GM18519 (cell line): ENCODE data around the gene GCK.
"Not testable (repeated sequence)": the region's sequence is repeated elsewhere in the genome, so short reads cannot be mapped to it uniquely, and the experiment has no call there.

Experiments
- ATAC-seq: cut with Tn5 transposase; IDR thresholded peaks from one replicate; pipeline ENCODE4 v1.9.1; 2021; ENCODE audit warnings: mild to moderate bottlenecking, moderate library complexity; ENCODE audit not compliant: unreplicated experiment, low FRiP score

The GCK gene

DNA sequence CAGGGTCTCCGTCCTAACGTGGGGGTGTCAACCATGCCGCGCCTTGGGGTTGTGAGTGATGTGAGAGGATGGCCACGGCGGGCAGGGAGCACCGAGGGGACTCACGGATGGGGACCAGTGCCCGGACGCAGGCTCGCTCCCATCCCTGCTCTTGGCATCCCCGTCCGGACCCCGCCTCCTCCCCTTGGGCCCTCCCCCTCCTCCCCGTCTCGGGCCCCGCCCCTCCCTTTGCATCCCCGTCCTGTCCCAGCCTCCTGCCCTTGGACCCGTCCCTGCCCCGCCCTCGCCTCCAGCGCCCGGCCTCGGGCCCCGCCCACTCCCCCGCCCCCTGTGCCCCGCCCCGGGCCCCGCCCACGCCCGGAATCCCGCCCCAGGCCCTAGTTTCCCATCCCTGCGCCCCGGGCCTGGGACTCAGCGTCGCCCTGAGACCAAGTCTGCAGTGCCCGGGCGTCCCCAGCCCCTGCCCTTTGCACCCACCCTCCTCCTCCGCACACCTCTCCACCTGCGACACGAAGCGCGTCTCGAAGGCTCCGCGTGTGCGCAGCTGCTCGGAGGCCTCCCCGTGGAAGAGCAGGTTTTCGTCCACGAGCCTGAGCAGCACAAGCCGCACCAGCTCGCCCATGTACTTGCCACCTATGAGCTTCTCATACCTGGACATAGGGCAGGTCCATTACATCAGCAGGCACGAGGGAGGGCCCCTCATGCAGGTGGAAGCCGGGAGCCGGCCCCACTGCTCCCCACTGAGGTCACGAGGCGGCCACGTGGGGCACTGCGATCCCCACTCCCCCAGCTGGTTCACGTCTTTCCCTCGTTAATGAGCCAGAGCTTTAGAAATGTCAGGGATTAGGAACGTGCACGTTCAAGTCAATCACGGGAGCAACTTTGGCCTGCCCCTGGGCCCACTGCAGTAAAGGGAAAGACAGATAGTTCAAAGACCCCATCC lies 43.0 kb downstream of the GCK start:
- ATAC-seq, result no peak

DNA sequence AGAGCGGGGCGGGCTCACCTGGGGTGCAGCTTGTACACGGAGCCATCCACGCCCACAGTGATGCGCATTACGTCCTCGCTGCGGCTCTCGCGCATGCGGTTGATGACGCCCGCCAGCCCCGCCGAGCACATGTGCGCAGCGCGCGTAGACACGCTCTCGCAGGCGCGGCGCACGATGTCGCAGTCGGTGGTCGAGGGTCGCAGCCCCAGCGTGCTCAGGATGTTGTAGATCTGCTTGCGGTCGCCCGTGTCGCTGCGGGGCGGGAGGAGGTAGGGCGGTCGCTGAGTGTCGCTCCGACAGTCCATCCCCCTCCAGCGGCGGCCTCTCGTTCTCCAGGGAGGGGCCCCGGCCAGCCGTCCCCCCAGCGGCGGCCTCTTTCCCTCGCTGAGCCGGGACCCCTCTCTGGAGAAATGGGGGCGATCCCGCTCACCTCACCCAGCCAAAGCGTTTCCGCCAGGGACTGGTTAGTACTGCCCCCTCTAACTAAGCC lies 43.7 kb downstream of the GCK start:
- ATAC-seq, result no peak

DNA sequence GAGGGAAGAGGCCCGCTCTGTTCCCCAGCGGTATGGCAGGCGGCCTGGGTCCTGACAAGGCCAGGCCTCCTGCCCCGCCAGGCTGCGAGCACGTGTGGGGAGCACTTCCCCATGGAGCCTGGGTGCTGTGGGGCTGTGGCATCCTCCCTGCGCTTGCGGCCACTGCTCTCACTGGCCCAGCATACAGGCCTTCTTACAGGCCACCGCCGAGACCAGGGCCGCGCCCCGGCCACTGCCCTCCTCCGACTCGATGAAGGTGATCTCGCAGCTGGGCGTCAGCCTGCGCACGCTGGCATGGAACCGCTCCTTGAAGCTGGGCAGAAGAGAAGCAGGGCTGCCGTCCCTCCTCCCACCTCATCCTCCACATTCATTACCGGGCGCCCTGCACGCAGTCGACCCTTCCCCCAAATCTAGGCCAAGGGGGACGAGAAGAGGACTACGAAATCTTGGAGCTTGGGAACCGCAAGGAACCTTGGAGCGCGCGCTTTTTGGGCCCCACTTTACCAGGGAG lies 44.2 kb downstream of the GCK start:
- ATAC-seq, result no peak

DNA sequence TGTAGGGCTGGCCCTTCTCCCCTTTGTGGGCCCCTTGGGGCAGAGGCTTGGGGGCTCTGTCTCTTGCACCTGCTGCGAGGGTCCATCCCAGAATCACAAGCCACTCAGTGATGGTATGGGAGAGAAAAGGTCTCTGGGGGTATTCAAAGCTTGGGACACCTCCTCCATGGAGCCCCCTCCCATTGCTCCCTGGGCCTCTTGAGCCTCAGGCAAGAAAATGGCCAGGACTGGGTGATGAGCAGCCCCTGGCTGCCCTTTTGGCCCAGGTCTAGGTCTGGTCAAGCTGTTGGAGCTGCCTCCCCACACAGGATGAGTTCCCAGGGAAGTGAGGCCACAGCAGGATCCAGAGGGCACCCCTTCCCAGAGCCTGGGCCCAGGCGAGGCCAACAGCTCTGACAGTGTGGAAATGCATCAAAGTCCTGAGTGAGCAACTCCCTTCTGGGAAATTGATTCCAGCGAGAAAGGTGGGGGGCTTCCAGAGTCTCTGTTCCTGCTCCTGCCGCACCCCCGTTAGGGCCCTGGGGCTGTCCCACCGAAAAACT lies 44.7 kb downstream of the GCK start:
- no peak for ATAC-seq

DNA sequence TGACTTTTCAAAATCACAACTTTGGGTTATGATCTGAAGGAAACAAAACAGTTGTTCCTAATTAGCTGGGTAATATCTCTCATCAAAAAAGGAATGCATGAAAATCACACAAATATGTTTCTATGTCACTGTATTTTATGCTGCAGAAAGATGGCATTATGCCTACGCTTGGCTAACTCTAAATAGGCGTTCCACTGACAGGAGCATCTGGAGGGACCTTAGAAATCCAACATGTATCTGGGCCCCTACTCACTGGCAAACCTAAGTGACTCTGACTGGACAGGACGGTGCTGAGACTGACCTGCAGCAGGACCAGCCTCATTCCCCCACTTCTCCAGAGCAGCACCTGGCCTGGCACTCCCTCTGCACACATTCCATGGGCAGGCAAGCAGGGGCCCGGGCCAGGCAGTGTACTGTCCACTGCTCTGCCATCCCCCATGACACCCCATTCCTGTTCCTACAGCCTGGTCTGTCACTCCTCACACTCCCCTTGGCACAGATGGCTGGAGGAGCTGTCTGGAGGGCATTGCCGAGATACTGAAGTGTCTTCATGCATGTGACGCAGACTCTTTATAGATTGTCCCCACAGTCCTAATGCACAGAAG lies 45.5 kb downstream of the GCK start:
- no peak for ATAC-seq

GRCh38 chr7:44142028-44142427 lies 47.2 kb downstream of the GCK start:
- ATAC-seq, result no peak

DNA sequence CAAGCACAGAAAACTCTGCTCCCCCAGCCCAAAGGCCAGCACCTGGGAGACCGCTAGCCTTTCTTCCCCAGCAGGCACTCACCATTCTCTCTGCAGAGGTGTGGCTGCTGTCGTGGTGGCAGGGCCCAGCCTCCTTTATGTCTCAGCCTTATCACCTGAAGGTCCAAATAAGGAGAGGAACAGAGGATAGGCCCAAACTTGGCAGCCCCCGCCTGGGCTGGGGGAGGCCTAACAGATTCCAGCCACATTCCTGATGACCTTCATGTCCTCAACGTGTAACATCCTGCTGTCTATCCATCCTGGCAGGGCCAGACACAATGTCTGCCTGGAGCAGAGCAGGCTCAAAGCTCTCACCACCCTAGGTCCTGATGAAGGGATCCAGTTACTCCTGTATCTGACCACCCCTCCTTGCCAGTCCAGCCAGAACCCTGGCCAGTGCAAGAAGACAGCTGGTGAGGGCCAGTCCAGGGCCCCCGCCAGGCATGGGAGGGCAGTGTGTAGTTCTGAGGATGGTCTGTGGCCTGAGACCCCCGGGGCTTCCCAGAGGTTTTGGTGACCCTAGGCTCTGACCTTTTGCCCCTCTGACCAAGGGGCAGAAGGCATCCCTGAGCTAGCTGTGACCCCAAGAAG lies 47.9 kb downstream of the GCK start, which contains the start of gene MYL7:
MYL7 (minus strand) TSS at position 112 of the 630 bp plus-strand sequence; CDS start at position 85, 27 bp downstream.
- ATAC-seq, result no peak

GRCh38 chr7:44140341-44140740 lies 48.9 kb downstream of the GCK start:
- no peak for ATAC-seq

DNA sequence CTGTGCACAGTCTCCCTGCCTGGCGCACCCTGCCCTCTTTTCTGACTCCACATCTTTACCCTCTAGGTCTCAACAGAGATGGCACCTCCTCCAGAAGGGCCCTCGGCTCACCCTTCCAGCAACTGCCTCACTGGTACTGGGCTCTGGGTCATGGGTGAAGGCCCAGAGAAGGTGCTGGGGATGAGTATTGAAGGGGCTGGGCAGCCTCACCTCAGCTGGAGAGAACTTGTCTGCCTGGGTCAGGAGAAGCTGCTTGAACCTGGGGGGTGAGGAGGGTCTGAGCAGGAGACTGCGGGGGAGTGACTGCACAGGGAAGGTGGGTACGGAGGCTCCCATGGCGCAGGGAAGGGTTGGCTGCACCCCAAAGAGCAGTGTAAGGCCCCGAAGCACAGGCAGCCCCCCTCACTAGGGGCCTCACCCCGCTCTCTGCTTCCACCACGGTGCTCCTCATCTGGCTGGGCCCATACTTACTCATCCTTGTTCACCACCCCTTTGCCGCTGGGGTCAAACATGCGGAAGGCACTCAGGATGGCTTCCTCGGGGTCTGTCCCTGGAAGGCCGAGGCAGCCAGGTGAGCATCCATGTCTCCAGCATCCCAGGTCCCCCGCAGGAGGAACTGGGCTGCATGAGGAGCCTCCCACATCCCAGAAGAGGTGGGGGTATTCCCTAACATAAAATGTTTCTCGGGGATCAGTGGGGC lies 49.8 kb downstream of the GCK start:
- ATAC-seq, result no peak

DNA sequence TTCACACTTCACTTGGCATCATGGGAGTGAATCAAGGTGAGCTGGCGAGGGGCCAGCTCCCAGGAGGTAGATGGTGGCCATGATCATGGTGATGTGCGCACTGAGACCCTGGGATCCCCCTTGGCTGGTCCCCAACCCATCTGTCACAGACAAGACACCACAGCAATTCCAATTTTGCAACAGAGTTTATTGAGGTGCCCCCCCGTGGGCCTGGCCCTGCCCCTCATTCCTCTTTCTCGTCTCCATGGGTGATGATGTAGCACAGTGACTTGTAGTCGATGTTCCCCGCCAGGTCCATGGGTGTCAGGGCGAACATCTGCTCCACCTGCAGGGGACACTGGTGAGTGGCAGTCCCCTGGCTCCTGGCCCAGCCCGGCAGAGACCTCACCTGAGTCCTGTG lies 50.5 kb downstream of the GCK start:
- no peak for ATAC-seq

DNA sequence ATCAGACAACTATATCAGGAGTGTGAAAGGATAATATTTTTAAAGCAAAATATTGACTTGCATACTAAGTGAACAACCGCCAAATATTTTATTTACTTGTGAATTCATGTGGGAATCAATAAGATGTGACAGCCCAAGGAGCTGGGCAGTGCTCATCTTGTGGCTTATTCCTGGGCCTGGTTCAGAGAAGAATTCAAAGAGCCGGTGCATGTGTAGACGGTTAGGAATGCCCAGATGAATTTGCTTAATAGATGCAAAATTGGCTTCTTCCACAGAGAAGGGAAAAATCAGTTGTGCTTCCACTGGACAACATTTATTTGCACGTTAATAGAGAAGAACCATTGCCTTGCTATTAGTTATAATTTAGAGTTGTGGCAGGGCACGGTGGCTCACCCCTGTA lies 52.5 kb downstream of the GCK start:
- ATAC-seq, result no peak

DNA sequence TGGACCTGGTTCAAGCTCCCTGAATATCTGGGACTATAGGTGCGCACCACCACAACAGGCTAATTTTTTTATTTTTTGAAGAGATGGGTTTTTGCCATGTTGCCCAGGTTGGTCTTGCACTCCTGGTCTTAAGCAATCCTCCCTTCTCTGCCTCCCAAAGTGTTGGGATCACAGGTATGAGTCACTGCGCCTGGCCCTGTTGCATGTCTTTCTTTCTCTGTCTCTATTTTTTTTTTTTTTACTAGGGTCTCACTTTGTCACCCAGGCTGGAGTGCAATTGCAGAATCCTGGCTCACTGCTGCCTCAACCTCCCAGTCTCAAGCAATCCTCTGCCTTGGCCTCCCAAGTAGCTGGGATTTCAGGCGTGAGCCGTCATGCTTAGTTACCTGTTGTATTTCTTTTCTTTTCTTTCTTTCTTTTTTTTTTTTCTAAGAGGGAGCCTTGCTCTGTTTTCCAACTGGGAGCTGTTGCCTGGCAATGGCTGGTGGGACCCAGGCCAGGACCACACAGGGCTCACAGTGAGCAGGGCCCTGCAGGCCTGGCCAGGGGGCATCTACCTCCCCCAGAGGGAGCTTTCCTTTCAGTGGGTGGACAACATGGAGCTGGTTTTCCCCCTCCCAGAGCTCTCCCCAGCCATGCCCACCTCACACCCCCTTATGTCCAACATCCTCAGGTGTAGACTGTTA lies 54.2 kb downstream of the GCK start:
- ATAC-seq, result no peak

GRCh38 chr7:44133295-44133694 lies 55.9 kb downstream of the GCK start:
- ATAC-seq, result no peak

DNA sequence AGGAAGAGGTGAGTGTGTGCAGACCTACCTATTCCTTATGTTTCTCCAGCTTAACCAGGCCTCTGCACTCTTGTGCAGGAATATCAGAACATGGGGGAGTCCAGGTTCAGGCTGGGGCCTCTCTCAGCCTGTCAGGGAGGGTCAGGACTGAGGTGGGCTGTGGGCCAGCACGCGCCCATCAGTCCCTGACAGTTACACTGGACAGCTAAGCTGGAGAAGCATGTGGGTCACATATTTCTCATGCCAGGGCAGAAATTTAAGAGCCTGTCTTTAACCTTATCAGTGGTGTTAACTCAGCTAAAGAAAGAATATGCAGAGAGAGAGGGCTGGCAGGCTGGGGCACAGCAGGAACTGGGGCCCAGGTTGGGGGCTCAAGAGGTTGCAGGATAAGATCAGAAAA lies 57.2 kb downstream of the GCK start:
- no peak for ATAC-seq

- no peak for ATAC-seq
Observed at GRCh38 chr7:44131173-44132029, 57.8 kb downstream of the GCK start.

- ATAC-seq, result no peak
Observed at GRCh38 chr7:44128721-44129582, 60.3 kb downstream of the GCK start.

DNA sequence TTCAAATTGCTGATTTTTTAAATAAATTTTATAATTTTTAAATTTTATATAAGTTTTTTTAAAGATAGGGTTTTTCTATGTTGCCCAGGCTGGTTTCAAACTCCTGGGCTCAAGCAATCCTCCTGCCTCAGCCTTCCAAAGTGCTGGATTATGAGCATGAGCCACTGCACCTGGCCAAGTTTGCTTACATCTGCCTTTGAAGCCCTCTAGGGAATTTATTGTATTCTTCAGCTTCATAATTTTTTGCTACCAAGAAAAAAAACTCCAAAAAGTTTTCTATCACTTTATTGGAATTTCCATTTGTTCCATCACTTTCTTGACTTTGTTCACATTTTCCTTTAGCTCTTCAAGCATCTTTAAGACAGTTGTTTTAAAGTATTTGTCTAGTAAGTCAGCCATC lies 62.1 kb downstream of the GCK start:
- ATAC-seq, result no peak

DNA sequence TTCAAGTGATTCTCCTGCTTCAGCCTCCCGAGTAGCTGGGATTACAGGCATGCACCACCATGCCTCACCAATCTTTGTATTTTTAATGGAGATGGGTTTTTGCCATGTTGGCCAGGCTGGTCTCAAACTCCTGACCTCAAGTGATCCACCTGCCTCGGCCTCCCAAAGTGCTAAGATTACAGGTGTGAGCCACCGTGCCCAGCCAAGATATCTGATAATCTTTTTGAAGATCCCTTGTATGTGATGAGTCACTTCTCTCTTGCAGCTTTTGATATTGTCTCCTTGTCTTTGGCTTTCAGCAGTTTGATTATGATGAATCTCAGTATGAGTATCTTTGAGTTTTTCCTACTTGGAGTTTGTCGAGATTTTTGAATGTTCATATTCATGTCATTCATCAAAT lies 62.7 kb downstream of the GCK start:
- not testable (repeated sequence) for ATAC-seq
